HG02852 (cell line): Measurements from ENCODE around the gene LAMTOR2.
"Not testable (repeated sequence)": the region's sequence is repeated elsewhere in the genome, so short reads cannot be mapped to it uniquely, and the experiment has no call there.

ENCODE experiments used
- ATAC-seq: cut with Tn5 transposase; IDR thresholded peaks from one replicate; pipeline ENCODE4 v1.9.1; 2021; ENCODE audit warnings: mild to moderate bottlenecking, moderate library complexity; ENCODE audit not compliant: unreplicated experiment

LAMTOR2 gene

GRCh38 chr1:156054500-156055280 is at the start of gene LAMTOR2:
Gene LAMTOR2, plus strand, starts transcription at chr1:156054782. Its CDS starts 108 bp downstream, at chr1:156054890.
- peak; percentile 73 for ATAC-seq

- ATAC-seq = no peak
Measured at GRCh38 chr1:156004843-156005584, 49.6 kb upstream of the LAMTOR2 start.

GRCh38 chr1:156006666-156007376 is 47.8 kb upstream of the LAMTOR2 start:
- ATAC-seq = no peak

GRCh38 chr1:156009404-156009803 is 45.2 kb upstream of the LAMTOR2 start:
- no peak for ATAC-seq

- peak; percentile 83 for ATAC-seq
Measured at GRCh38 chr1:156012051-156012817, 42.3 kb upstream of the LAMTOR2 start.

- ATAC-seq = no peak
Measured at GRCh38 chr1:156014829-156015228, 39.8 kb upstream of the LAMTOR2 start.

GRCh38 chr1:156019946-156020292 is 34.7 kb upstream of the LAMTOR2 start:
- ATAC-seq = no peak

GRCh38 chr1:156020293-156021092 is 34.1 kb upstream of the LAMTOR2 start, which contains the start of gene SSR2:
Gene SSR2, minus strand, starts transcription at chr1:156020951. Its CDS starts 784 bp downstream, at chr1:156020167.
- peak; percentile 97 for ATAC-seq

- no peak for ATAC-seq
Measured at GRCh38 chr1:156021093-156021428, 33.5 kb upstream of the LAMTOR2 start.

GRCh38 chr1:156021954-156022353 is 32.6 kb upstream of the LAMTOR2 start:
- ATAC-seq = no peak

GRCh38 chr1:156024801-156025200 is 29.8 kb upstream of the LAMTOR2 start:
- no peak for ATAC-seq

- no peak for ATAC-seq
Measured at GRCh38 chr1:156025876-156026275, 28.7 kb upstream of the LAMTOR2 start.

GRCh38 chr1:156026588-156026987 is 28.0 kb upstream of the LAMTOR2 start:
- no peak for ATAC-seq

- no peak for ATAC-seq
Measured at GRCh38 chr1:156033011-156033410, 21.6 kb upstream of the LAMTOR2 start.

- not testable (repeated sequence) for ATAC-seq
Measured at GRCh38 chr1:156034991-156035390, 19.6 kb upstream of the LAMTOR2 start.

GRCh38 chr1:156042828-156043227 is 11.8 kb upstream of the LAMTOR2 start:
- ATAC-seq = no peak

GRCh38 chr1:156045076-156045475 is 9.5 kb upstream of the LAMTOR2 start:
- no peak for ATAC-seq

- ATAC-seq = no peak
Measured at GRCh38 chr1:156048663-156049258, 5.8 kb upstream of the LAMTOR2 start.

GRCh38 chr1:156050376-156050775 is 4.2 kb upstream of the LAMTOR2 start:
- ATAC-seq = no peak
